K562 (cell line): ENCODE results near the gene CNTROB. TPM values are rescaled to one million over a fixed set of nuclear protein-coding genes. Genes with fewer than 3 reads are reported as not detected.

Experiments used
- EP400 ChIP-seq: fragments of 450-650 bp; IDR thresholded peaks from 2 replicates; pipeline ENCODE4 v1.6.1; 2017; ENCODE audit warnings: antibody characterized with exemption, mild to moderate bottlenecking, moderate library complexity
- KDM1A ChIP-seq, 2 experiments: fragments of 450-650 bp; IDR thresholded peaks; 2 replicates each; pipeline ENCODE4 v1.6.1; 2016; ENCODE audit warnings: mild to moderate bottlenecking in 2 of 2
- MYBL2 ChIP-seq, 2 experiments: fragments of 450-650 bp in 1 of 2; sonication (generic) in 1 of 2; formaldehyde crosslinking in 1 of 2; IDR thresholded peaks; 2 replicates each; pipeline versions ENCODE4 v1.6.1 to v1.8.1; 2017 to 2022; ENCODE audit warnings: borderline replicate concordance in 1 of 2, inconsistent platforms in 1 of 2, low read depth in 1 of 2, mild to moderate bottlenecking in 1 of 2, missing genetic modification reagents in 1 of 2, moderate library complexity in 1 of 2
- NFXL1 ChIP-seq: fragments of 450-650 bp; formaldehyde crosslinking; IDR thresholded peaks from 2 replicates; pipeline ENCODE4 v1.4.0; 2021; ENCODE audit warnings: mild to moderate bottlenecking
- NFYB ChIP-seq: IDR thresholded peaks from 2 replicates; pipeline ENCODE4 v1.6.1; 2011; ENCODE audit warnings: mild to moderate bottlenecking, moderate library complexity; ENCODE audit not compliant: insufficient read length; ENCODE audit errors: extremely low read depth
- RBBP5 ChIP-seq: fragments of 200-600 bp; sonication (generic); IDR thresholded peaks from 2 replicates; pipeline ENCODE4 v1.6.1; 2012; ENCODE audit warnings: borderline replicate concordance, mild to moderate bottlenecking, low read length, control low read depth, inconsistent platforms; ENCODE audit not compliant: insufficient read depth, poor library complexity, severe bottlenecking
- RBFOX2 ChIP-seq: fragments of 200-400 bp; formaldehyde crosslinking; IDR thresholded peaks from 2 replicates; pipeline ENCODE4 v1.6.1; 2017; ENCODE audit warnings: low read depth, mild to moderate bottlenecking, low read length, moderate library complexity
- RBM14 ChIP-seq: fragments of 200-400 bp; formaldehyde crosslinking; IDR thresholded peaks from 2 replicates; pipeline ENCODE4 v1.6.1; 2018; ENCODE audit warnings: low read depth, mild to moderate bottlenecking, low read length, moderate library complexity, borderline replicate concordance; ENCODE audit not compliant: insufficient read depth
- SMARCE1 ChIP-seq: fragments of 450-650 bp; IDR thresholded peaks from 2 replicates; pipeline ENCODE4 v1.7.1; 2016; ENCODE audit warnings: mild to moderate bottlenecking
- SMC3 ChIP-seq: conservative IDR thresholded peaks from 2 replicates; pipeline ENCODE4 v1.6.1; 2011; ENCODE audit warnings: low read depth, low read length, improper control_type of control experiment; ENCODE audit not compliant: insufficient read depth
- TEAD1 ChIP-seq, 2 experiments: fragments of 450-650 bp in 1 of 2; sonication (generic) in 1 of 2; formaldehyde crosslinking; IDR thresholded peaks; 2 replicates each; pipeline versions ENCODE4 v1.4.0 to v1.8.0; 2020 to 2022; ENCODE audit warnings: mild to moderate bottlenecking in 2 of 2, missing genetic modification reagents in 1 of 2
- TFAM ChIP-seq: fragments of 250-450 bp; sonication (Bioruptor Pico); conservative IDR thresholded peaks from 2 replicates; pipeline ENCODE4 v1.5.0; 2021; ENCODE audit warnings: mild to moderate bottlenecking, moderate library complexity
- XRCC4 ChIP-seq: IDR thresholded peaks from one replicate; pipeline ENCODE4 v1.6.1; 2011; ENCODE audit not compliant: insufficient read depth, insufficient read length; ENCODE audit errors: extremely low read depth
- ZNF124 ChIP-seq: sonication (generic); formaldehyde crosslinking; IDR thresholded peaks from 2 replicates; pipeline ENCODE4 v1.8.1; 2022; ENCODE audit warnings: missing genetic modification reagents
- ZNF232 ChIP-seq: sonication (generic); formaldehyde crosslinking; IDR thresholded peaks from 2 replicates; pipeline ENCODE4 v1.8.0; 2022; ENCODE audit warnings: mild to moderate bottlenecking, missing genetic modification reagents
- ZNF24 ChIP-seq: fragments of 450-650 bp; IDR thresholded peaks from 2 replicates; pipeline ENCODE4 v1.6.1; 2016
- ZNF311 ChIP-seq: fragments of 250-450 bp; sonication (Bioruptor Pico); IDR thresholded peaks from 2 replicates; pipeline ENCODE4 v1.4.0; 2020; ENCODE audit warnings: mild to moderate bottlenecking, moderate library complexity
- ZNF436 ChIP-seq: fragments of 250-450, 450-650 bp; sonication (Bioruptor Pico); formaldehyde crosslinking; IDR thresholded peaks from 2 replicates; pipeline ENCODE4 v1.7.0; 2020; ENCODE audit warnings: mild to moderate bottlenecking
- ZNF780A ChIP-seq: fragments of 250-450 bp; sonication (Bioruptor Pico); IDR thresholded peaks from 2 replicates; pipeline ENCODE4 v1.5.0; 2021; ENCODE audit warnings: mild to moderate bottlenecking
- polyA plus RNA-seq, 8 experiments: library from polyadenylated mRNA; depleted of rRNA in 4 of 8; stranded (reverse) in 5 of 8; unstranded in 3 of 8; fragments of >200 nt; fragmentation: Nextera tagmentation in 2 of 8; fragmentation: Illumina TruSeq in 1 of 8; extraction: Ambion mirVana in 2 of 8; extraction: Trizol in 1 of 8; gene quantifications; 2 replicates each; pipeline versions ENCODE4 v1.2.1 to v1.2.3, GENCODE V29; 2011 to 2014; ENCODE audit warnings: inconsistent platforms in 1 of 8, missing spikeins in 1 of 8
- total RNA-seq, 7 experiments: library from RNA; depleted of rRNA in 6 of 7; stranded (reverse); fragments of >200 nt in 6 of 7; fragmentation: Illumina TruSeq in 2 of 7; extraction: Trizol in 2 of 7; gene quantifications; 2 replicates each; pipeline versions ENCODE4 v1.2.1 to v1.2.3, GENCODE V29; 2011 to 2021; ENCODE audit warnings: low replicate concordance in 1 of 7
- TF ChIP-seq, protein P1 (sequence below): IDR thresholded peaks from 2 replicates; pipeline ENCODE4 v1.6.1; 2011; ENCODE audit warnings: borderline replicate concordance, low read depth, mild to moderate bottlenecking, moderate library complexity, low read length; ENCODE audit not compliant: insufficient read depth, poor library complexity, severe bottlenecking
- TF ChIP-seq, protein P2 (sequence below): fragments of 450-650 bp; IDR thresholded peaks from 2 replicates; pipeline ENCODE4 v1.6.1; 2016; ENCODE audit warnings: low read depth, mild to moderate bottlenecking, moderate library complexity
- TF ChIP-seq, protein P3 (sequence below): fragments of 450-650 bp; IDR thresholded peaks from 2 replicates; pipeline ENCODE4 v1.6.1; 2014; ENCODE audit warnings: low read depth, mild to moderate bottlenecking, moderate library complexity, borderline replicate concordance
- TF ChIP-seq, protein P4 (sequence below): fragments of 250-450 bp; sonication (Bioruptor Pico); IDR thresholded peaks from 2 replicates; pipeline ENCODE4 v1.8.0; 2021; ENCODE audit warnings: borderline replicate concordance, mild to moderate bottlenecking, moderate library complexity; ENCODE audit not compliant: poor library complexity, severe bottlenecking

The CNTROB gene
- total and polyA plus RNA-seq, 9 of the 15 experiments (the other 6 are each of a cell fraction or from before 2014, with no cell fraction given) = 1.9 to 33.3 (median 23.0) TPM

DNA sequence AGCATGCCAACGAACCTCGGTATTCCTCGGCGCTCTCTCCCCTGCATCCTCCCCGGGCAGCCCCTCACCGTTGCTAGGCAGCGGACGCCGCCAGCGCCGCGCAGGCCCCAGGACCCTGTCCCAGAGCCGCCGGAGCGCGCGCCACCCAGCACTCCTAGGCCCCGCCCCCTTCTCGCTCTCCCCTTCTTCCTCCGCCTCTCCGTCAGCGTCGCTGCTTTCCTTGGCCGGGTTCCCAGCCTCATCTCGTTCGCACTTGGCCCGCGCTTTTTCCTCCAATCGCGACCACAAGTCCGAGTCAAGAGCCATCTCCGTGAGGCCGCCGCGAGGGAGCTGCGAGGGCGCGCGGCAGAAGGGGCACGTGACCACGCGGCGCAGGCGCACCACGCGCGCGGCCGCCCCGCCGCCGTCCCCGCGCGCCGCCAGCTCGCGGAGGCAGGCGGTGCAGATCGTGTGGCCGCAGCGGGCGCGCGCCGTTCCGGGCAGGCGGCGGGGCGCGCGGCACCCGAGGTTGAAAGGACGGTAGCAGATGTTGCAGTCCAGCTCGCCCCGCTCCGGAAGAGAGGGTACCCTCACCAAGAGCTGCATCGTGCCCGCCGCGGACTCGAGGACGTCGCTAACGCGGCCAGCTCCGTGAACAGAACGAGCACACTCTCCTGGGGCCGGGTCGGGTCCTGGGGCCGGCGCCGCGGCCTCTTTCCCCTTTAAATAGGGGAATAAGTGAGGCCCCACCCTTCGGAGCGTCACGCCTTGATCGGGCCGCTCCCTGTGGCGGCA, 16.2 kb upstream of the CNTROB start, which contains the start of gene RNF227 (continued):
- TF ChIP-seq ZNF124 (CRISPR knock-in tag) (0 out of 2 replicates have a peak, but pooled peaks have one; percentile 54), ZNF780A (CRISPR knock-in tag) (no peak), KDM1A (IDR thresholded peaks at IDR 0.05) (no peak), SMARCE1 (no peak), XRCC4 (no peak), ZNF311 (CRISPR knock-in tag) (no peak), NFYB (peak; percentile 41), TEAD1 (CRISPR knock-in tag; IDR thresholded peaks at IDR 0.05) (peak in 1 of 2 experiments; percentile 89; a peak in 2 of 4 replicates), ZNF24 (no peak; the same call in 1 of the 2 replicates), ZNF232 (peak; percentile 94; the same call in 1 of the 2 replicates), RBFOX2 (peak; percentile 91), NFXL1 (CRISPR knock-in tag) (no peak), ZNF436 (CRISPR knock-in tag) (no peak), EP400 (peak; percentile 45; the same call in 1 of the 2 replicates), SMC3 (no peak), RBBP5 (peak; percentile 57), MYBL2 (IDR thresholded peaks at IDR 0.05; ENCODE audit: low read depth) (no peak), MYBL2 (CRISPR knock-in tag; IDR thresholded peaks at IDR 0.05; ENCODE audit: borderline replicate concordance) (no peak), TFAM (CRISPR knock-in tag) (no peak), RBM14 (no peak)
- TF ChIP-seq, protein P1, sequence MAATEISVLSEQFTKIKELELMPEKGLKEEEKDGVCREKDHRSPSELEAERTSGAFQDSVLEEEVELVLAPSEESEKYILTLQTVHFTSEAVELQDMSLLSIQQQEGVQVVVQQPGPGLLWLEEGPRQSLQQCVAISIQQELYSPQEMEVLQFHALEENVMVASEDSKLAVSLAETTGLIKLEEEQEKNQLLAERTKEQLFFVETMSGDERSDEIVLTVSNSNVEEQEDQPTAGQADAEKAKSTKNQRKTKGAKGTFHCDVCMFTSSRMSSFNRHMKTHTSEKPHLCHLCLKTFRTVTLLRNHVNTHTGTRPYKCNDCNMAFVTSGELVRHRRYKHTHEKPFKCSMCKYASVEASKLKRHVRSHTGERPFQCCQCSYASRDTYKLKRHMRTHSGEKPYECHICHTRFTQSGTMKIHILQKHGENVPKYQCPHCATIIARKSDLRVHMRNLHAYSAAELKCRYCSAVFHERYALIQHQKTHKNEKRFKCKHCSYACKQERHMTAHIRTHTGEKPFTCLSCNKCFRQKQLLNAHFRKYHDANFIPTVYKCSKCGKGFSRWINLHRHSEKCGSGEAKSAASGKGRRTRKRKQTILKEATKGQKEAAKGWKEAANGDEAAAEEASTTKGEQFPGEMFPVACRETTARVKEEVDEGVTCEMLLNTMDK = no peak
- TF ChIP-seq, protein P2, sequence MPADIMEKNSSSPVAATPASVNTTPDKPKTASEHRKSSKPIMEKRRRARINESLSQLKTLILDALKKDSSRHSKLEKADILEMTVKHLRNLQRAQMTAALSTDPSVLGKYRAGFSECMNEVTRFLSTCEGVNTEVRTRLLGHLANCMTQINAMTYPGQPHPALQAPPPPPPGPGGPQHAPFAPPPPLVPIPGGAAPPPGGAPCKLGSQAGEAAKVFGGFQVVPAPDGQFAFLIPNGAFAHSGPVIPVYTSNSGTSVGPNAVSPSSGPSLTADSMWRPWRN = peak; percentile 72; the same call in 1 of the 2 replicates
- TF ChIP-seq, protein P3, sequence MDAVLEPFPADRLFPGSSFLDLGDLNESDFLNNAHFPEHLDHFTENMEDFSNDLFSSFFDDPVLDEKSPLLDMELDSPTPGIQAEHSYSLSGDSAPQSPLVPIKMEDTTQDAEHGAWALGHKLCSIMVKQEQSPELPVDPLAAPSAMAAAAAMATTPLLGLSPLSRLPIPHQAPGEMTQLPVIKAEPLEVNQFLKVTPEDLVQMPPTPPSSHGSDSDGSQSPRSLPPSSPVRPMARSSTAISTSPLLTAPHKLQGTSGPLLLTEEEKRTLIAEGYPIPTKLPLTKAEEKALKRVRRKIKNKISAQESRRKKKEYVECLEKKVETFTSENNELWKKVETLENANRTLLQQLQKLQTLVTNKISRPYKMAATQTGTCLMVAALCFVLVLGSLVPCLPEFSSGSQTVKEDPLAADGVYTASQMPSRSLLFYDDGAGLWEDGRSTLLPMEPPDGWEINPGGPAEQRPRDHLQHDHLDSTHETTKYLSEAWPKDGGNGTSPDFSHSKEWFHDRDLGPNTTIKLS = peak; percentile 82; the same call in 1 of the 2 replicates
- TF ChIP-seq, protein P4, sequence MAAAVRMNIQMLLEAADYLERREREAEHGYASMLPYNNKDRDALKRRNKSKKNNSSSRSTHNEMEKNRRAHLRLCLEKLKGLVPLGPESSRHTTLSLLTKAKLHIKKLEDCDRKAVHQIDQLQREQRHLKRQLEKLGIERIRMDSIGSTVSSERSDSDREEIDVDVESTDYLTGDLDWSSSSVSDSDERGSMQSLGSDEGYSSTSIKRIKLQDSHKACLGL (CRISPR knock-in tag) = peak; percentile 19
